Subcutaneous adipose tissue (tissue), 4 donors: ENCODE measurements around the gene STAC3. TPM values are rescaled to one million over a fixed set of nuclear protein-coding genes. Genes with fewer than 3 reads are reported as not detected.

Experiments
- total RNA-seq, 4 donors: library from RNA; depleted of rRNA; stranded (reverse); fragments of >200 nt; gene quantifications; one replicate each; pipeline ENCODE4 v1.1.0, GENCODE V29; 2016
- TF ChIP-seq, protein P1 (sequence below): fragments of 450-650 bp; IDR thresholded peaks from one replicate; pipeline ENCODE4 v1.5.1; 2016; ENCODE audit warnings: low read depth, mild to moderate bottlenecking, control low read depth, antibody characterized with exemption, moderate library complexity

Gene STAC3
- total RNA-seq, 4 donors from 2014 or later: 2.2 to 7.8 (median 3.7) TPM

DNA sequence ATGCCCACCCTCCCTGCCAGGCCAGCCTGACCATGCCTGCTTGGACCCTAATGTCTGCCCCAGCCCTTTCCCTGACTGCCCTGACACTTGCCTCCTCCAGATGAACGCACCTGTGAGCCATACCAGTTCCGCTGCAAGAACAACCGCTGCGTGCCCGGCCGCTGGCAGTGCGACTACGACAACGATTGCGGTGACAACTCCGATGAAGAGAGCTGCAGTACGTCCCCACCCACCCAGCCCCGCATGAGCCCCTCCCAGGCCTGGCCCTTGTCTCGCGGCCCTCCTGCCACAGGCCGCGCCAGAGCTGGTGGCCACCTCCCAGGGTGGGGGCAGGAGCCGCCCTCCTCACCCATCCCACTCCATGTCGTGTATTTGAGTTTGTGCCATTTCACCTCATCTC lies 48.7 kb downstream of the STAC3 start:
- TF ChIP-seq, protein P1, sequence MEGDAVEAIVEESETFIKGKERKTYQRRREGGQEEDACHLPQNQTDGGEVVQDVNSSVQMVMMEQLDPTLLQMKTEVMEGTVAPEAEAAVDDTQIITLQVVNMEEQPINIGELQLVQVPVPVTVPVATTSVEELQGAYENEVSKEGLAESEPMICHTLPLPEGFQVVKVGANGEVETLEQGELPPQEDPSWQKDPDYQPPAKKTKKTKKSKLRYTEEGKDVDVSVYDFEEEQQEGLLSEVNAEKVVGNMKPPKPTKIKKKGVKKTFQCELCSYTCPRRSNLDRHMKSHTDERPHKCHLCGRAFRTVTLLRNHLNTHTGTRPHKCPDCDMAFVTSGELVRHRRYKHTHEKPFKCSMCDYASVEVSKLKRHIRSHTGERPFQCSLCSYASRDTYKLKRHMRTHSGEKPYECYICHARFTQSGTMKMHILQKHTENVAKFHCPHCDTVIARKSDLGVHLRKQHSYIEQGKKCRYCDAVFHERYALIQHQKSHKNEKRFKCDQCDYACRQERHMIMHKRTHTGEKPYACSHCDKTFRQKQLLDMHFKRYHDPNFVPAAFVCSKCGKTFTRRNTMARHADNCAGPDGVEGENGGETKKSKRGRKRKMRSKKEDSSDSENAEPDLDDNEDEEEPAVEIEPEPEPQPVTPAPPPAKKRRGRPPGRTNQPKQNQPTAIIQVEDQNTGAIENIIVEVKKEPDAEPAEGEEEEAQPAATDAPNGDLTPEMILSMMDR: no peak

DNA sequence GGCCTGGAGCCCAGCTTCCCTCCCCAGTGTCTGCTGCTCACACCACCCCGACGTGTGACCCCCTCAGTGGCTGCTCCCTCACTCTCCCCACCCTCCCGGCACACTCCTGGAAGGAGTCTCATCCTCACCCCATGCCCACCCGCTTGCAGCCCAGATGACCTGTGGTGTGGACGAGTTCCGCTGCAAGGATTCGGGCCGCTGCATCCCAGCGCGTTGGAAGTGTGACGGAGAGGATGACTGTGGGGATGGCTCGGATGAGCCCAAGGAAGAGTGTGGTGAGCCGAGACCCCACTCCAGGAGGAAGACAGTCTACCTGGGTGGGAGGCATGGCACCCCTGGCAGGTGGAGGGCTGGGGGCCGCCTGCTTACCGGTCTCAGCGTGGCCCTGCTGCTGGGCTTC lies 49.4 kb downstream of the STAC3 start:
- TF ChIP-seq, protein P1: no peak

DNA sequence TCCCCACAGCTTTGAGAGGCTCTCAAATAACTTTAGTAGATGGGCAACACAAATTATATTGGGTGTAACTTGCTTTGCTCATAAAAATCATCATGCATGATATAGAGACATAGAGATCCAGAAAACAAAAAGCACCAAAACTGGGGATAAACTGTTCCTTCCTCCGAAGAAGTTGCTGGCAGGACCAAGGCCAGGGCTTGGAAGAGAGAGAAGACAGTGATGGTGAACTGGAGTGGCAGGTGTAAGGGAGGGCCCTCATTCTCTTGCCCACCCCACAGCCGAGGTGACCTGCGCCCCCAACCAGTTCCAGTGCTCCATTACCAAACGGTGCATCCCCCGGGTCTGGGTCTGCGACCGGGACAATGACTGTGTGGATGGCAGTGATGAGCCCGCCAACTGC lies 49.8 kb downstream of the STAC3 start:
- TF ChIP-seq, protein P1: no peak

DNA sequence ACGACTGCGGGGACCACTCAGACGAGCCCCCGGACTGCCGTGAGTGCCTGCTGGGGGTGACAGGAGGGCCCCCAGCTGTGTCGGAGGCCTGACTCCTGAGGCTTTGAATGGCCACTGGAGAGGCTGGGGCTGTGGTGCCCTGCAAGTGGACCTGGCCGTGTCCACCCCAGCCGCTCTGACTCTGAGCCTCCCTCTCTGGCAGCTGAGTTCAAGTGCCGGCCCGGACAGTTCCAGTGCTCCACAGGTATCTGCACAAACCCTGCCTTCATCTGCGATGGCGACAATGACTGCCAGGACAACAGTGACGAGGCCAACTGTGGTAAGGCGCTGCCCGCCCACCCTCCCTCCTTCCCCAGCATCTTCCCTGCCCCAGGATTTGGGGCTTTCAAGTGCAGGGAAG lies 50.5 kb downstream of the STAC3 start:
- TF ChIP-seq, protein P1: no peak

DNA sequence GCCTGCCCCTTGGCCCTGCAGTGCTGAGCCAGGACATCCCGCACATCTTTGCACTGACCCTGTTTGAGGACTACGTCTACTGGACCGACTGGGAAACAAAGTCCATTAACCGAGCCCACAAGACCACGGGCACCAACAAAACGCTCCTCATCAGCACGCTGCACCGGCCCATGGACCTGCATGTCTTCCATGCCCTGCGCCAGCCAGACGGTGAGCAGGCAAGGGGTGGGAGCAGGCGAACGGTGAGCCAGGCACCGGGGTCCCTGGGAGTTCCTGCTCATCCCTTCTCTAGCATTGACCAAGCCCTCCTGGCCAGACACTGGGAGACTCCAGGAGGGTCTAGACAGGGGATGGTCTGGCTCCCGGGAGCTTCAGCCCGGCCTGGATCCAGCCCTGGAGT lies 51.8 kb downstream of the STAC3 start:
- TF ChIP-seq, protein P1: no peak

DNA sequence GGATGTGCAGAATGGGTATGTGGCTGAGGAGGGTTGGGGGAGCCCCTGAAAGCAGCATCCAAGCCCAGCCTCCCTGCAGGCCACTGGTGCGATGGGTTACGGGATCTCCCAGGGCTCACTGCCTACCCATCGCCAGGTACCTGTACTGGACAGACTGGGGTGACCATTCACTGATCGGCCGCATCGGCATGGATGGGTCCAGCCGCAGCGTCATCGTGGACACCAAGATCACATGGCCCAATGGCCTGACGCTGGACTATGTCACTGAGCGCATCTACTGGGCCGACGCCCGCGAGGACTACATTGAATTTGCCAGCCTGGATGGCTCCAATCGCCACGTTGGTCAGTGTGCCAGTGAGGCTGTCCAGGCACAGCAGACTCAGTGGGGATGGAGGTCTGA lies 52.7 kb downstream of the STAC3 start:
- TF ChIP-seq, protein P1: no peak

DNA sequence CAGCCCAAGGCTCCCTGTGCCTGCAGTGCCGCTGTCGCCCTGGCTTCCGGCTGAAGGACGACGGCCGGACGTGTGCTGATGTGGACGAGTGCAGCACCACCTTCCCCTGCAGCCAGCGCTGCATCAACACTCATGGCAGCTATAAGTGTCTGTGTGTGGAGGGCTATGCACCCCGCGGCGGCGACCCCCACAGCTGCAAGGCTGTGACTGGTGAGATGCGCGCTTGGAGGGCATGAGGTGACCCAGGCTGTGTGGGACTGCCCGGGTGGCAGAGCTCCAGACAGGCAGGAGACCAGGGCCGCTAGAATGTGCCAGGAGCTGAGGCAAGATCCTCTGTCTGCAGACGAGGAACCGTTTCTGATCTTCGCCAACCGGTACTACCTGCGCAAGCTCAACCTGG lies 54.0 kb downstream of the STAC3 start:
- TF ChIP-seq, protein P1: no peak
